Adrenal gland (tissue), 5 donors: Measurements from ENCODE around the gene MCM5.

Experiments used
- POLR2A ChIP-seq, 2 donors: fragments of 450-650 bp; IDR thresholded peaks; one replicate each; pipeline ENCODE4 v1.6.1; 2017; ENCODE audit warnings: antibody characterized with exemption in 2 of 2, mild to moderate bottlenecking in 2 of 2, moderate library complexity in 1 of 2
- TF ChIP-seq, protein P1 (sequence below), 6 experiments: fragments of 450-650 bp in 4 of 6; fragments of 200-600 bp in 2 of 6; sonication (generic) in 1 of 6; IDR thresholded peaks; 1 replicate in 5 of 6; 2 replicates in 1 of 6; pipeline versions ENCODE4 v1.5.1 to v1.8.0; 2016 to 2021; ENCODE audit warnings: antibody characterized with exemption in 6 of 6, mild to moderate bottlenecking in 2 of 6, moderate library complexity in 1 of 6
- donor health status: DM: no; HTN: no; CAD: no.

DNA sequence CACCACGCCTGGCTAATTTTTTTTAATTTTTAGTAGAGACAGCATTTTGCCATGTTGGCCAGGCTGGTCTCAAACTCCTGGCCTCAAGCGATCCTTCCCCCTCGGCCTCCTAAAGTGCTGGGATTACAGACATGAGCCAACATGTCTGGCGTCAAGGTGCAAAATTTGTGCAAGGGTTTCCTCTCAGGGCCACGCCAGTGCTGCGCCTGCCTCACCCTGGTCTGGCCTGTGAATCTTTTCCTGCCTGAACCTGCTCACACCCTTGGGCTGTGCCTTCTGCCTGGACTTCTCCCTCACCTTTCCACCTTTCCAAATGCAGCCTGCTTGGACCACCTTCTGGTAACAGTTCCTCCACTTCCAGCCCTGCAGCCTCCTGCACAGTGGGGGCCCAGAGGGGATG lies 43.4 kb downstream of the MCM5 start:
- no peak for TF ChIP-seq POLR2A (IDR thresholded peaks at IDR 0.05)
- TF ChIP-seq, protein P1, sequence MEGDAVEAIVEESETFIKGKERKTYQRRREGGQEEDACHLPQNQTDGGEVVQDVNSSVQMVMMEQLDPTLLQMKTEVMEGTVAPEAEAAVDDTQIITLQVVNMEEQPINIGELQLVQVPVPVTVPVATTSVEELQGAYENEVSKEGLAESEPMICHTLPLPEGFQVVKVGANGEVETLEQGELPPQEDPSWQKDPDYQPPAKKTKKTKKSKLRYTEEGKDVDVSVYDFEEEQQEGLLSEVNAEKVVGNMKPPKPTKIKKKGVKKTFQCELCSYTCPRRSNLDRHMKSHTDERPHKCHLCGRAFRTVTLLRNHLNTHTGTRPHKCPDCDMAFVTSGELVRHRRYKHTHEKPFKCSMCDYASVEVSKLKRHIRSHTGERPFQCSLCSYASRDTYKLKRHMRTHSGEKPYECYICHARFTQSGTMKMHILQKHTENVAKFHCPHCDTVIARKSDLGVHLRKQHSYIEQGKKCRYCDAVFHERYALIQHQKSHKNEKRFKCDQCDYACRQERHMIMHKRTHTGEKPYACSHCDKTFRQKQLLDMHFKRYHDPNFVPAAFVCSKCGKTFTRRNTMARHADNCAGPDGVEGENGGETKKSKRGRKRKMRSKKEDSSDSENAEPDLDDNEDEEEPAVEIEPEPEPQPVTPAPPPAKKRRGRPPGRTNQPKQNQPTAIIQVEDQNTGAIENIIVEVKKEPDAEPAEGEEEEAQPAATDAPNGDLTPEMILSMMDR (IDR thresholded peaks at IDR 0.05) = no peak
